Heart left ventricle (tissue), 16 donors: ENCODE data around the gene LARGE2. TPM values are rescaled to one million over a fixed set of nuclear protein-coding genes. Genes with fewer than 3 reads are reported as not detected.

Experiments used
- ATAC-seq, 4 donors: fragments of 200-7000 bp; cut with Tn5 transposase; one replicate each; pipeline ENCODE4 v1.9.1; 2020 to 2022; ENCODE audit warnings: moderate library complexity in 4 of 4, mild to moderate bottlenecking in 3 of 4, moderate number of reproducible peaks in 1 of 4
- DNase-seq, 5 donors: peaks; one replicate each; pipeline ENCODE4 v3.0.0-alpha.2; 2020
- H3K27ac ChIP-seq, 12 donors: fragments of 200-600 bp; sonication (generic) in 4 of 12; one replicate each; pipeline versions ENCODE4 v1.5.0 to v1.8.0; 2016 to 2022; ENCODE audit warnings: mild to moderate bottlenecking in 2 of 12
- H3K27me3 ChIP-seq, 9 donors: fragments of 200-600 bp; sonication (generic) in 2 of 9; one replicate each; pipeline versions ENCODE4 v1.5.1 to v1.8.0; 2016 to 2022; ENCODE audit warnings: mild to moderate bottlenecking in 3 of 9
- H3K36me3 ChIP-seq, 9 donors: fragments of 200-600 bp; sonication (generic) in 2 of 9; one replicate each; pipeline versions ENCODE4 v1.5.0 to v1.8.0; 2018 to 2022; ENCODE audit warnings: mild to moderate bottlenecking in 2 of 9
- H3K4me1 ChIP-seq, 12 donors: fragments of 200-600 bp; sonication (generic) in 4 of 12; one replicate each; pipeline versions ENCODE4 v1.5.0 to v1.8.0; 2016 to 2022; ENCODE audit warnings: mild to moderate bottlenecking in 3 of 12
- H3K4me3 ChIP-seq, 12 donors: fragments of 200-600 bp; sonication (generic) in 4 of 12; one replicate each; pipeline versions ENCODE4 v1.5.0 to v1.8.0; 2017 to 2022; ENCODE audit warnings: mild to moderate bottlenecking in 9 of 12, moderate library complexity in 4 of 12
- H3K9me3 ChIP-seq, 12 donors: fragments of 200-600 bp; sonication (generic) in 4 of 12; one replicate each; pipeline versions ENCODE4 v1.5.0 to v1.8.0; 2016 to 2022; ENCODE audit warnings: mild to moderate bottlenecking in 1 of 12
- CTCF ChIP-seq, 12 donors: fragments of 200-600 bp; sonication (generic) in 4 of 12; IDR thresholded peaks; one replicate each; pipeline versions ENCODE4 v1.5.0 to v1.8.0; 2018 to 2022; ENCODE audit warnings: antibody characterized with exemption in 12 of 12, mild to moderate bottlenecking in 5 of 12
- POLR2A ChIP-seq, 2 donors: fragments of 450-650 bp; IDR thresholded peaks; one replicate each; pipeline ENCODE4 v1.6.1; 2017; ENCODE audit warnings: antibody characterized with exemption in 2 of 2, mild to moderate bottlenecking in 2 of 2, moderate library complexity in 2 of 2
- WGBS, 4 donors: extraction: QIAGEN DNeasy Blood & Tissue Kit in 2 of 4; methylation state at CpG; one replicate each; pipeline versions ENCODE4 v1.1.5 to v1.1.7; 2013 to 2018; 5-methylcytosine and 5-hydroxymethylcytosine counted together
- intact Hi-C, 10 donors: fragments of 100-400 bp; cut with DNase I; formaldehyde crosslinking; loops; one replicate each; pipeline versions ENCODE4 v1.11.1 to v1.14.2; 2022
- polyA plus RNA-seq, 2 donors: library from polyadenylated mRNA; stranded (reverse); fragments of 200-250 nt; gene quantifications; one replicate each; pipeline ENCODE4 v1.2.3, GENCODE V29; 2013
- total RNA-seq, 9 donors: library from RNA; depleted of rRNA in 2 of 9; stranded (reverse); fragments of >200 nt in 2 of 9; fragmentation: NEBNext Ultra II Directional in 3 of 9; extraction: Animal tissue kit (Norgen Biotek cat#: 25700) in 3 of 9; gene quantifications; one replicate each; pipeline versions ENCODE4 v1.1.0 to v1.2.4, GENCODE V29; 2016 to 2023
- donor health status: ischemic (EF 13 %, LVEDD 7.1; RV severe dilation, severe dysfunction).
- donor health status: healthy with polysubstance abuse.
- donor health status: DM: no; HTN: yes; CAD: no.
- donor health status: DM: no; HTN: no; CAD: no.
- donor health status: ischemic (EF 25% LVEDD 6.9; RV normal size, moderate dysfunction).
- donor health status: ischemic (EF 25% LVEDD 5.7; RV mildly dilated, moderate dysfunction).
- donor health status: healthy.
- donor health status: DM: yes; HTN: yes; CAD: no.
- donor health status: ischemic (EF 35%, LVEDD 5.7; RV mildly dilated, moderate dysfunction).
- donor health status: nonischemic (EF 11% LVEDD 7.7; RV severe dilation, severe dysfunction).
- donor health status: DM: yes; HTN: yes; CAD: no.
- donor health status: PGD.
- donor health status: ischemic (EF 29% LVEDD 5.4; RV normal size, mild dysfunction).
- donor health status: nonischemic (EF 23%, LVEDD 6.1; RV moderate dilation, normal function).

Gene LARGE2
- total and polyA plus RNA-seq, 11 donors = 0.17 to 0.88 TPM; not detected in 9

GRCh38 chr11:45879803-45880686, 42.4 kb upstream of the LARGE2 start:
- Histone ChIP-seq H3K36me3 (peaks cover 5 to 81% (median 62%) of the 10 kb centered on the region in 9 donors), H3K27me3 (no peaks in the 10 kb centered on the region), H3K4me3 (no peak overlapping the region), H3K4me1 (peaks cover 0 to 29% (median 3%) of the 10 kb centered on the region in 12 donors), H3K9me3 (no peaks in the 10 kb centered on the region), H3K27ac (peak overlapping the region in 1 of 12 donors; percentile 24)
- DNase-seq (no peak), ATAC-seq (no peak)
- WGBS, 4 donors = 70 to 78% (median 72%) methylated on average over 7 of the region's 7 CpGs
- intact Hi-C loops = loop anchor here in 2 of 10 donors (10.0 kb wide), 1 partner anchor 125 kb away; no protein-coding TSS in a partner anchor
- TF ChIP-seq POLR2A (IDR thresholded peaks at IDR 0.05) (no peak), CTCF (IDR thresholded peaks at IDR 0.05) (no peak)

GRCh38 chr11:45880772-45881570, 41.5 kb upstream of the LARGE2 start:
- WGBS, 4 donors = 71 to 76% (median 74%) methylated on average over 15 of the region's 15 CpGs
- H3K27ac ChIP-seq = peak overlapping the region in 2 of 12 donors; percentile 0 to 38
- H3K9me3 ChIP-seq = no peaks in the 10 kb centered on the region
- no peak for ATAC-seq
- TF ChIP-seq CTCF (IDR thresholded peaks at IDR 0.05) = no peak
- TF ChIP-seq POLR2A (IDR thresholded peaks at IDR 0.05) = no peak
- peaks cover 5 to 72% (median 54%) of the 10 kb centered on the region in 9 donors for H3K36me3 ChIP-seq
- peaks cover 0 to 30% (median 7%) of the 10 kb centered on the region in 12 donors for H3K4me1 ChIP-seq
- H3K27me3 ChIP-seq = peaks cover 0 to under 1% (median 0%) of the 10 kb centered on the region in 9 donors
- intact Hi-C loops = no loop called here
- H3K4me3 ChIP-seq = no peak overlapping the region
- DNase-seq = no peak

- Histone ChIP-seq H3K36me3 (peaks cover 4 to 63% (median 50%) of the 10 kb centered on the region in 9 donors), H3K4me1 (peaks cover 0 to 24% (median 8%) of the 10 kb centered on the region in 12 donors), H3K9me3 (no peaks in the 10 kb centered on the region), H3K27me3 (peaks cover 0 to 3% (median 0%) of the 10 kb centered on the region in 9 donors), H3K4me3 (no peak overlapping the region), H3K27ac (peak overlapping the region in 2 of 12 donors; percentile 0 to 38)
- DNase-seq (no peak), ATAC-seq (no peak)
- intact Hi-C loops = no loop called here
- 64 to 71% (median 68%) methylated on average over 6 of the region's 6 CpGs for WGBS, 4 donors
- TF ChIP-seq CTCF (IDR thresholded peaks at IDR 0.05) (no peak), POLR2A (IDR thresholded peaks at IDR 0.05) (no peak)
Measured at GRCh38 chr11:45881708-45882368, 40.6 kb upstream of the LARGE2 start.
